Trophoblast cell (in vitro differentiated cells and primary cell): ENCODE measurements around the gene CUX1.

Source experiments
- DNase-seq, 2 donors: peaks; one replicate each; pipeline ENCODE4 v3.0.0-alpha.2; 2016
- H2AFZ ChIP-seq: 2 replicates; pipeline ENCODE4 v1.6.1; 2013; ENCODE audit warnings: low read length, moderate library complexity, mild to moderate bottlenecking; ENCODE audit not compliant: insufficient read depth, poor library complexity
- H2AK5ac ChIP-seq: 2 replicates; pipeline ENCODE4 v1.6.1; 2013; ENCODE audit warnings: mild to moderate bottlenecking, low read length
- H2BK120ac ChIP-seq: 2 replicates; pipeline ENCODE4 v1.6.1; 2013; ENCODE audit warnings: low read length, mild to moderate bottlenecking, moderate library complexity; ENCODE audit not compliant: insufficient read depth, poor library complexity
- H2BK12ac ChIP-seq: 2 replicates; pipeline ENCODE4 v1.6.1; 2013; ENCODE audit warnings: mild to moderate bottlenecking, low read length, moderate library complexity
- H2BK5ac ChIP-seq: 2 replicates; pipeline ENCODE4 v1.6.1; 2013; ENCODE audit warnings: low read length, low read depth, moderate library complexity, mild to moderate bottlenecking; ENCODE audit not compliant: poor library complexity
- H3K14ac ChIP-seq: 2 replicates; pipeline ENCODE4 v1.6.1; 2013; ENCODE audit warnings: mild to moderate bottlenecking, low read length
- H3K18ac ChIP-seq: 2 replicates; pipeline ENCODE4 v1.6.1; 2013; ENCODE audit warnings: mild to moderate bottlenecking, low read length
- H3K23ac ChIP-seq: 2 replicates; pipeline ENCODE4 v1.6.1; 2013; ENCODE audit warnings: low read length
- H3K27ac ChIP-seq: 2 replicates; pipeline ENCODE4 v1.5.1; 2013; ENCODE audit warnings: low read depth, mild to moderate bottlenecking, inconsistent platforms, low read length, moderate library complexity
- H3K27me3 ChIP-seq: 2 replicates; pipeline ENCODE4 v1.6.1; 2013; ENCODE audit warnings: inconsistent platforms, mild to moderate bottlenecking, low read length, moderate library complexity; ENCODE audit not compliant: insufficient read depth
- H3K36me3 ChIP-seq, 2 experiments: 1 replicate in 1 of 2; 2 replicates in 1 of 2; pipeline ENCODE4 v1.6.1; 2013; ENCODE audit warnings: low read length in 2 of 2, mild to moderate bottlenecking in 2 of 2, moderate library complexity in 1 of 2; ENCODE audit not compliant: insufficient read depth in 2 of 2, control insufficient read depth in 1 of 2
- H3K4ac ChIP-seq: 2 replicates; pipeline ENCODE4 v1.6.1; 2013; ENCODE audit warnings: low read depth, mild to moderate bottlenecking, low read length, moderate library complexity
- H3K4me1 ChIP-seq, 2 experiments: 1 replicate in 1 of 2; 2 replicates in 1 of 2; pipeline ENCODE4 v1.6.1; 2013; ENCODE audit warnings: low read length in 2 of 2, mild to moderate bottlenecking in 2 of 2, moderate library complexity in 1 of 2; ENCODE audit not compliant: insufficient read depth in 2 of 2, control insufficient read depth in 1 of 2
- H3K4me2 ChIP-seq: 2 replicates; pipeline ENCODE4 v1.6.1; 2013; ENCODE audit warnings: inconsistent platforms, mild to moderate bottlenecking, low read length, moderate library complexity
- H3K4me3 ChIP-seq: 2 replicates; pipeline ENCODE4 v1.5.1; 2013; ENCODE audit warnings: mild to moderate bottlenecking, low read depth, low read length, inconsistent platforms
- H3K79me1 ChIP-seq: one replicate; pipeline ENCODE4 v1.6.1; 2013; ENCODE audit warnings: low read length
- H3K79me2 ChIP-seq: 2 replicates; pipeline ENCODE4 v1.6.1; 2013; ENCODE audit warnings: low read length, mild to moderate bottlenecking; ENCODE audit not compliant: control insufficient read depth, insufficient read depth, poor library complexity
- H3K9ac ChIP-seq: 2 replicates; pipeline ENCODE4 v1.6.1; 2013; ENCODE audit warnings: mild to moderate bottlenecking, low read length
- H3K9me3 ChIP-seq: 2 replicates; pipeline ENCODE4 v1.6.1; 2013; ENCODE audit warnings: low read depth, mild to moderate bottlenecking, control low read depth, inconsistent platforms, low read length; ENCODE audit not compliant: insufficient read depth
- H4K12ac ChIP-seq: 2 replicates; pipeline ENCODE4 v1.6.1; 2013; ENCODE audit warnings: low read depth, mild to moderate bottlenecking, low read length, moderate library complexity
- H4K8ac ChIP-seq: 2 replicates; pipeline ENCODE4 v1.6.1; 2013; ENCODE audit warnings: low read depth, mild to moderate bottlenecking, low read length, moderate library complexity
- H4K91ac ChIP-seq: one replicate; pipeline ENCODE4 v1.6.1; 2013; ENCODE audit warnings: low read depth, mild to moderate bottlenecking, low read length, moderate library complexity
- WGBS: extraction: QIAGEN DNeasy Blood & Tissue Kit; methylation state at CpG from one replicate; pipeline ENCODE4 v1.1.7; 2013; ENCODE audit warnings: missing lambda C conversion rate; ENCODE audit not compliant: insufficient read length, insufficient coverage; ENCODE audit errors: extremely low coverage; 5-methylcytosine and 5-hydroxymethylcytosine counted together

Gene CUX1

DNA sequence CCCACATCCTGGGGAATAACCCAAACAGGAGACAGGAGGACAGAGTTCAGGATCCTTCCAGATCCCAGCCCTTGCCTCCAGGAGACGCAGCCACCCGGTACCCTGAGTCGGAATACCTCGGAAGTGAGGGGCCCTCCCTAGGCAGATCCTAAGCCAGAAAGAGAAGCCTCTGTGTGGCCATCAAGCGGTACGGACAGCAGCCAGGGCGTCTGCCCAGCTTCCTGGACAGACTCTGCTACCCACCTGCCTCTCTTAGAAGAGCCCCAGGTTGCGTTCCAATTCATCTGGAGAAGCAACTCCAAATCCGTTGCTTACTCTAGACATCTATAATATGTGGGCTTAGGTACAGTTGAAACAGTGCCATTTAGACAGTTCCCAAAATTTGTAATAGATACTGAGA is 249.1 kb downstream of the CUX1 start:
- no peak overlapping the region for H3K9ac ChIP-seq
- H3K79me1 ChIP-seq = peaks cover 12% of the 10 kb centered on the region
- no peaks in the 10 kb centered on the region for H3K27me3 ChIP-seq
- no peak overlapping the region for H2BK5ac ChIP-seq
- H3K9me3 ChIP-seq = no peaks in the 10 kb centered on the region
- H2AK5ac ChIP-seq = no peak overlapping the region
- H3K27ac ChIP-seq = no peak overlapping the region
- no peak overlapping the region for H2AFZ ChIP-seq
- H4K12ac ChIP-seq = no peak overlapping the region
- no peak overlapping the region for H3K23ac ChIP-seq
- H3K14ac ChIP-seq = no peak overlapping the region
- no peak overlapping the region for H2BK12ac ChIP-seq
- no peak overlapping the region for H3K4ac ChIP-seq
- no peak overlapping the region for H3K18ac ChIP-seq
- no peak overlapping the region for H3K4me3 ChIP-seq
- peaks cover 8 to 11% of the 10 kb centered on the region in 2 experiments for H3K36me3 ChIP-seq
- H4K8ac ChIP-seq = no peak overlapping the region
- DNase-seq = no peak
- no peak overlapping the region for H2BK120ac ChIP-seq
- H3K4me2 ChIP-seq = no peak overlapping the region
- H3K4me1 ChIP-seq = peaks cover 12 to 24% of the 10 kb centered on the region in 2 experiments
- peaks cover 2% of the 10 kb centered on the region for H3K79me2 ChIP-seq
- H4K91ac ChIP-seq = no peak overlapping the region
- no CpG with 5 or more reads among the region's 9 CpGs for WGBS

DNA sequence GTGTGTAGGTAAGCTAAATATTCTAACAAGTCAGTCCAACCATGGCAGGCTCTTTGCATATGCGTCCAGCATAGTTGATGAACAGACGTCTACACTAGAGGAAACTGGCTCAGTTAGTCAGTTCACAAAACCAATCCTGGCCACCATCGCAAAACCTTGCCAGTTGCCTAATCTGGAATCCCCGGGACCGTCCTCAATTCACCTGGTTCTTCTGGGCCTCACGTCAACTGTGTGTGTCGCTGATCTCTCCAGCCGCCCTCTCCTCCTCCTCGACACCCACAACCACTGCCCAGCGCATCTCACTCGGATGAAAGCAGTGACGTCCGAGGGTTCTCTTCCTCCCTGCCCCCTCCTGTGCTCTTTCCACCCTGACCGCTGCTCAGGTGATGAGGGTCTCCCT is 251.4 kb downstream of the CUX1 start:
- Histone ChIP-seq H3K79me2 (peaks cover 2% of the 10 kb centered on the region), H3K27me3 (no peaks in the 10 kb centered on the region), H3K79me1 (peaks cover 10% of the 10 kb centered on the region), H3K18ac (peak overlapping the region; percentile 3), H3K23ac (no peak overlapping the region), H3K4ac (no peak overlapping the region), H4K12ac (no peak overlapping the region), H2AFZ (no peak overlapping the region), H2BK120ac (no peak overlapping the region), H3K36me3 (peaks cover 10 to 17% of the 10 kb centered on the region in 2 experiments), H2BK5ac (no peak overlapping the region), H3K14ac (no peak overlapping the region), H3K4me2 (no peak overlapping the region), H2AK5ac (no peak overlapping the region), H3K27ac (no peak overlapping the region), H4K91ac (no peak overlapping the region), H3K9ac (no peak overlapping the region), H2BK12ac (no peak overlapping the region), H3K4me1 (peaks cover 12 to 19% of the 10 kb centered on the region in 2 experiments), H3K4me3 (no peak overlapping the region), H3K9me3 (peaks cover 2% of the 10 kb centered on the region), H4K8ac (no peak overlapping the region)
- no peak for DNase-seq
- WGBS = no CpG with 5 or more reads among the region's 14 CpGs

DNA sequence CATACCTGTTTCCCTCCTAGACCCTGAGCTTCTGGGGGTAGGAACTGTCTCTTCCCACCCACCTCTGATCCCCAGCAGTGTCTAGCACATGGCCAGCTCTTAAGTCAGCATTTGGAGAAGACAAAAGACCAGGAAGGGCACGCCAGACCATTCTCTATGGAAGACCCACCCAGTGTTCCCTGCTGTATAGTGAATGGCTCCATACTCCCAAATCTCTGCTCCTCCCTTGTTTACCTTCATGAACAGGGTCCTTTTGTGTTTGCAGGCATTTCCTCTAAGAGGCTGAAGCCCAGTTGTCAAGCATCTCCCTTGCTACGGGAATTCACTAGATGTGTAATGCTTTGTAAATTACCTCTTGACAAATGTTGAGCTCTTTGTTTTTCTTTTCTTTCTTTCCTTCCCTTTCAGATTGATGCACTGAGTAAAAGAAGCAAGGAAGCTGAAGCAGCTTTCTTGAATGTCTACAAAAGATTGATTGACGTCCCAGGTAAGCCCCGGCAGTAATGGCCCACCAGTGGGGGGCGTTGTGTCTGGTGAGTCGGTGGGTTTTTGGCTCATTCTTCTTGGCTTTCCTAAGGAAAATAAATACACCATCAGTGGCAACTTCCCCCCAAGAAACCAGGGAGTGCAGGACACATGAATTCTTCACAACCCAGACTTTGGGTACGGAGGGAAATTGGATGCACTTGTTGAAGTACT is 252.7 kb downstream of the CUX1 start:
- no peak overlapping the region for H3K4me2 ChIP-seq
- no peak overlapping the region for H2BK12ac ChIP-seq
- H3K79me2 ChIP-seq = no peaks in the 10 kb centered on the region
- H3K18ac ChIP-seq = no peak overlapping the region
- H3K79me1 ChIP-seq = peaks cover under 1% of the 10 kb centered on the region
- peaks cover 3 to 8% of the 10 kb centered on the region in 2 experiments for H3K4me1 ChIP-seq
- H4K8ac ChIP-seq = no peak overlapping the region
- H2AK5ac ChIP-seq = no peak overlapping the region
- DNase-seq = no peak
- H3K36me3 ChIP-seq = peaks cover 10 to 20% of the 10 kb centered on the region in 2 experiments
- no peak overlapping the region for H3K9ac ChIP-seq
- no peak overlapping the region for H4K12ac ChIP-seq
- no peak overlapping the region for H3K14ac ChIP-seq
- no peak overlapping the region for H2BK5ac ChIP-seq
- no peak overlapping the region for H3K4me3 ChIP-seq
- no peak overlapping the region for H2AFZ ChIP-seq
- no peak overlapping the region for H3K4ac ChIP-seq
- no peak overlapping the region for H2BK120ac ChIP-seq
- no peak overlapping the region for H3K23ac ChIP-seq
- no peak overlapping the region for H3K27ac ChIP-seq
- peaks cover 3% of the 10 kb centered on the region for H3K9me3 ChIP-seq
- no peaks in the 10 kb centered on the region for H3K27me3 ChIP-seq
- no peak overlapping the region for H4K91ac ChIP-seq
- no CpG with 5 or more reads among the region's 7 CpGs for WGBS

DNA sequence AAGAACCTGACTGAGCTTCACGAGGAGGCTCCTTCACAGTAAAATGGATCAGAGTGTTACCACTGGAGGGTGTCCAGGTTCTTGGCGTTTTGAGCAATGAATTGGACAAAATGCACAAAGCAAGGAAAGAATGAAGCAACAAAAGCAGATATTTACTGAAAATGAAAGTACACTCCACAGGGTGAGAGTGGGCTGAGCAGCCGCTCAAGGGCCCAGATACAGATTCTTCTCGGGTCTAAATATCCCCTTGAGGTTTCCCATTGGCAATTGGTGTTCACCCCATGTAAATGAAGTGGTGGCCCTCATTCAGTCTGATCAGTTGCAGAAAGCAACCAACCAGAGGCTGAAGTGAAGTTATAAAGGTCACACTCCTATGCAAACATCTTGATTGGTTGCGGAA is 254.6 kb downstream of the CUX1 start:
- DNase-seq = no peak
- no peak overlapping the region for H3K4me3 ChIP-seq
- WGBS = no CpG with 5 or more reads among the region's 5 CpGs

More for the DNA sequence above, 254.6 kb downstream of the CUX1 start:
- Histone ChIP-seq H4K91ac (no peak overlapping the region), H3K27ac (no peak overlapping the region), H3K4ac (no peak overlapping the region), H3K27me3 (no peaks in the 10 kb centered on the region), H2BK5ac (no peak overlapping the region), H3K9ac (no peak overlapping the region), H2AFZ (no peak overlapping the region), H3K4me1 (no peaks in the 10 kb centered on the region), H3K4me2 (no peak overlapping the region), H3K79me1 (no peaks in the 10 kb centered on the region), H3K14ac (no peak overlapping the region), H3K36me3 (peaks cover 10 to 20% of the 10 kb centered on the region in 2 experiments), H2BK120ac (no peak overlapping the region), H3K18ac (no peak overlapping the region), H3K23ac (no peak overlapping the region), H4K12ac (no peak overlapping the region), H3K79me2 (no peaks in the 10 kb centered on the region), H2BK12ac (no peak overlapping the region), H4K8ac (no peak overlapping the region), H3K9me3 (peaks cover 4% of the 10 kb centered on the region), H2AK5ac (no peak overlapping the region)
